ENCODE results near the gene RSAD2.

GRCh38 chr2:6879011-6879410 is 1.4 kb downstream of the RSAD2 start:
- no peak for TF ChIP-seq EZH2 (IDR thresholded peaks at IDR 0.05; ENCODE audit: low read length, missing control alignments)
- TF ChIP-seq, protein P1, sequence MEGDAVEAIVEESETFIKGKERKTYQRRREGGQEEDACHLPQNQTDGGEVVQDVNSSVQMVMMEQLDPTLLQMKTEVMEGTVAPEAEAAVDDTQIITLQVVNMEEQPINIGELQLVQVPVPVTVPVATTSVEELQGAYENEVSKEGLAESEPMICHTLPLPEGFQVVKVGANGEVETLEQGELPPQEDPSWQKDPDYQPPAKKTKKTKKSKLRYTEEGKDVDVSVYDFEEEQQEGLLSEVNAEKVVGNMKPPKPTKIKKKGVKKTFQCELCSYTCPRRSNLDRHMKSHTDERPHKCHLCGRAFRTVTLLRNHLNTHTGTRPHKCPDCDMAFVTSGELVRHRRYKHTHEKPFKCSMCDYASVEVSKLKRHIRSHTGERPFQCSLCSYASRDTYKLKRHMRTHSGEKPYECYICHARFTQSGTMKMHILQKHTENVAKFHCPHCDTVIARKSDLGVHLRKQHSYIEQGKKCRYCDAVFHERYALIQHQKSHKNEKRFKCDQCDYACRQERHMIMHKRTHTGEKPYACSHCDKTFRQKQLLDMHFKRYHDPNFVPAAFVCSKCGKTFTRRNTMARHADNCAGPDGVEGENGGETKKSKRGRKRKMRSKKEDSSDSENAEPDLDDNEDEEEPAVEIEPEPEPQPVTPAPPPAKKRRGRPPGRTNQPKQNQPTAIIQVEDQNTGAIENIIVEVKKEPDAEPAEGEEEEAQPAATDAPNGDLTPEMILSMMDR (conservative IDR thresholded peaks at IDR 0.05 in 1 of 2, IDR thresholded peaks at IDR 0.05 in 1 of 2; ENCODE audit: low read depth in 1 of 2, low read length in 2 of 2) = no peak
